Mesenteric fat pad (tissue), 1 donor: Measurements from ENCODE around the gene DUSP28. TPM values are rescaled to one million over a fixed set of nuclear protein-coding genes. Genes with fewer than 3 reads are reported as not detected.
"Not testable (repeated sequence)": the region's sequence is repeated elsewhere in the genome, so short reads cannot be mapped to it uniquely, and the experiment has no call there.

ENCODE experiments used
- DNase-seq: peaks from one replicate; pipeline ENCODE4 v3.0.0-alpha.2; 2020; ENCODE audit warnings: low spot score
- total RNA-seq: library from RNA; stranded (reverse); fragmentation: NEBNext Ultra II Directional; extraction: Animal tissue kit (Norgen Biotek cat#: 25700); gene quantifications from one replicate; pipeline ENCODE4 v1.2.1, GENCODE V29; 2021
- donor health status: DM: yes; HTN: yes; CAD: no.

The DUSP28 gene
- total RNA-seq, 1 donor from 2014 or later: 3.8 TPM

- DNase-seq: no peak
Observed at GRCh38 chr2:240526521-240526920, 33.6 kb upstream of the DUSP28 start.

GRCh38 chr2:240527153-240527750 is 32.9 kb upstream of the DUSP28 start:
- no peak for DNase-seq

- peak; percentile 75 for DNase-seq
Observed at GRCh38 chr2:240528406-240529040, 31.6 kb upstream of the DUSP28 start.

GRCh38 chr2:240529344-240529999 is 30.7 kb upstream of the DUSP28 start:
- peak; percentile 74 for DNase-seq

DNA sequence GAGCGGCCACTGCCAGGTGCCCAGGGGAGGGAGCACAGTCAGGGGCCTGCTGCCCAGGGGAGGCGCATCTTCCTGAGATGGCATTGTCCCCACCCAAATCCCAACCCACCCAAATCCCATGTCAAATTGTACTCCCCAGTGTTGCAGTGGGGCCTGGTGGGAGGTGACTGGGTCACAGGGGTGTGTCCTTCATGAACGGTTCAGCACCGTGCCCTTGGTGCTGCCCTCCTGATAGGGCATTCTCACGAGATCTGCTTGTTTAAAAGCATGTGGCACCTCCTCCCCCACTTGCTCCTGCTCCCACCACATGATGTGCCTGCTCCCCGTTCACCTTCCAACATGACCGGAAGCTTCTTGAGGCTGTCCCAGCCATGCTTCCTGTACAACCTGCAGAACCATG is 30.0 kb upstream of the DUSP28 start:
- no peak for DNase-seq

DNA sequence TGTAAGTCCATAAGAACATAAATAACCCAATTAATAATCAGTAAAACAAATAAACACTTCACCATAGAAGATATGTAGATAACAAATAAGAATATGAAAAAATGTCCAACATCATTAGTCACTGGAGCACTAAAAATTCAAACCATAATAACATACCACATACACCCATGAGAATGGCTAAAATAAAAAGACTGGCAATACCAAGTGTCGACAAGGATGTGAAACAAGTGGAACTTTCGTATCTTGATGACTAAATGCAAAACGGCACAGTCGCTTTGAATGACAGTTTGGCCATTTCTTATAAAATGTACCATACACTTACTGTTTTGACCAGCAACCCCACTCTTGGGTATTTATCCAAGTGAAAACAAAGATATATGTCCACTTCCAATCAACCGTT is 29.1 kb upstream of the DUSP28 start:
- DNase-seq: no peak

GRCh38 chr2:240532031-240532775 is 28.0 kb upstream of the DUSP28 start:
- no peak for DNase-seq

DNA sequence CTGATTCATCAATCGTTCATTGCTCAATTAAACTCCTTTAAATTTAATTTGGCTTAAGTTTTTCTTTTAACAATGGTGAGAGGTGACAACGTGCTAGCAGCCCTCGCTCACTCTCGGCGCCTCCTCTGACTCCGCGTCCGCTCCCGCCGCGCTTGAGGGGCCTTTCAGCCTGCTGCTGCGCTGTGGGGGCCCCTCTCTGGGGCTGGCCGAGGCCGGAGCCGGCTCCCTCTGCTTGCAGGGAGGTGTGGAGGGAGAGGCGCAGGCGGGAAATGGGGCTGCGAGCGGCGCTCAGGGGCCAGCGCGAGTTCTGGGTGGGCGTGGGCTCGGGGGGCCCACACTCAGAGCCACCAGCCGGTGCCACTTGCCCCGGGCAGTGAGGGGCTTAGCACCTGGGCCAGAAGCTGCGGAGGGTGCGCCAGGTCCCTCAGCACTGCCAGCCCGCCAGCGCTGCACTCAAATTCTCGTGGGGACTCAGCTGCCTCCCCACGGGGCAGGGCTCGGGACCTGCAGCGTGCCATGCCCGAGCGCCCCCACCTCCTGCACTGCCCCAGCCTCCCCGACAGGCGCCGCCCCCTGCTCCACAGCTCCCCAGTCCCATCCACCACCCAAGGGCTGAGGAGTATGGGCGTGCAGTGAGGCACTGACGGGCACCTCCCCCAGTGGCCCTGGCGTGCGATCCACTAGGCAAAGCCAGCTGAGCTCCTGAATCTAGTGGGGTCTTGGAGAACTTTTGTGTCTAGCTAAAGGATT is 22.0 kb upstream of the DUSP28 start:
- no peak for DNase-seq

- not testable (repeated sequence) for DNase-seq
Observed at GRCh38 chr2:240539101-240539500, 21.1 kb upstream of the DUSP28 start.

- DNase-seq: no peak
Observed at GRCh38 chr2:240539906-240540305, 20.3 kb upstream of the DUSP28 start.

DNA sequence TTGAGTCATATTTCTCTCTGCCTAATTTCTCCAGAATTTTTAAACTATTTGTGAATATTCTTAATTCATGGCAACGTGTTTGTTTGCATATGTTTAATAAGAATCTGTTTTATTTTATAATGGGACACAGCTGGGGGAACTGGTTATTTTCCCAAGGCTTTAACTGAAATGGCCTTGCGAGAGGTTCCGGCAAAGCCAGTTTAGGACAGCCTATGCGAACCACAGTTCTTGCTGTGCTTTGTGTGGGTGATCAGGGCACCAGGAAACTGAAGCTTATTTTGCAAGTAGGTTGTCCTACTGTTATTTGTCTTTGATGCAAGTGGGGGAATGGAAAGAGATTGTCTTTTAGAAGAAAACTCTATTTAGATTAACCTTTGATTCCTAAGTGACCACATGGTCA is 8.9 kb upstream of the DUSP28 start:
- no peak for DNase-seq

- no peak for DNase-seq
Observed at GRCh38 chr2:240551811-240552210, 8.3 kb upstream of the DUSP28 start.

DNA sequence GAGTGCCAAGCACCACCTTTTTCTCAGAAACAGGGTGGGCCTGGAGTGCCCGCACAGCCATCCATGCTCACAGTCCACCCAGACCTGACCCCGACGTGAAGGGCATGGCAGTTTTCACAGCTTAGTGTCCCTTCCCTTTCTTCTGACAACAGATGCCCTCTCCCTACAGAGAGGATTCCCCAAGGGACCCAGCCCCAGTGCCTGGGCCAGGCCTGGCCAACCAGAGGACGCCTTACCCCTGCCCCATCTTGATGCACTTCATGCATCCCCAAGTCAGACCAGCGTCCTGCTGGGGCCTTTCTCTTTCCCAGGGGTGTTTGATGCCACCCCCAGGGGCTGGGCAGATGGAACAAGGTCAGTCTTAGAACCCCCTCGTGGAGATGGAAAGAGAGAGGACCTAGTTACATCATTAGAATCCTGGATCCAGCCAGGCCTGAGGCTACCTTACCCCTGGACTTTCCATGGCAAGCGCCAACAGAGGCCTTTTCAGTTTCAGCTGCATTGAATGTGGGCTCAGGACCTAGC is 6.1 kb upstream of the DUSP28 start:
- DNase-seq: no peak

DNA sequence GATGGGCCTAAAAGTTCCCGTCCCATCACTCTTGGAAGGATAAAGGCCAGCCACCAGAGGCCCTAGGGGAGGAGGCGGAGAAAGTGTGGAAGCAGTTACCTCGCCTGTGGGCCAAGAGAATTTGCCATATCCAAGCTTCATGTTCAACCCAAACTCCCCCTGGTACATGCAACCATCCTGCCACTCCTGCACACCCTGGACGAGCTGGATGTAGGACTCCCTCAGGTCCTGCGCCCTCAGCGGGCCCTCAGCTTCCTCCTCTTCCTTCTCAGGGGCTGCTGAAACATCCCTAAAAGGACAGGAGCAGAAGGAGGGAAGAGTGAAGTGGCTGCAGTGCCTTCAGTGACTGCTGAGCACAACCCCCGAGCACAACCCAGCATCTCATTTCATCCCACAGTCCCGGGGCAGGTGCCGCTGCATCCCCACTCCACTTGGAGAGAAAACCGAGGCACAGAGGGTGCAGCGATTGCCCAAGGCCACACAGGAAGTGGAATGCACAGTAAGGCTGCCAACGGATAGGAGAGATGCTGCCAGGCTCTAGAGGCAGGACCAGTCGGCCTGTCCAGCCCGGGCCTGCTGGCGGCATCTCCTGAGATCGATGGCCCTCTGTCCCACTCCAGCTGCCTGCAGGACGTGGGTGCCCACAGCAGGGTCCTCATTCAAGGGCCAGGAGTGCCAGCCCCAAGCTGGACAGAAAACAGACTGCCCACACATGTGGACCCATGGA is 5.2 kb upstream of the DUSP28 start:
- DNase-seq: no peak

DNA sequence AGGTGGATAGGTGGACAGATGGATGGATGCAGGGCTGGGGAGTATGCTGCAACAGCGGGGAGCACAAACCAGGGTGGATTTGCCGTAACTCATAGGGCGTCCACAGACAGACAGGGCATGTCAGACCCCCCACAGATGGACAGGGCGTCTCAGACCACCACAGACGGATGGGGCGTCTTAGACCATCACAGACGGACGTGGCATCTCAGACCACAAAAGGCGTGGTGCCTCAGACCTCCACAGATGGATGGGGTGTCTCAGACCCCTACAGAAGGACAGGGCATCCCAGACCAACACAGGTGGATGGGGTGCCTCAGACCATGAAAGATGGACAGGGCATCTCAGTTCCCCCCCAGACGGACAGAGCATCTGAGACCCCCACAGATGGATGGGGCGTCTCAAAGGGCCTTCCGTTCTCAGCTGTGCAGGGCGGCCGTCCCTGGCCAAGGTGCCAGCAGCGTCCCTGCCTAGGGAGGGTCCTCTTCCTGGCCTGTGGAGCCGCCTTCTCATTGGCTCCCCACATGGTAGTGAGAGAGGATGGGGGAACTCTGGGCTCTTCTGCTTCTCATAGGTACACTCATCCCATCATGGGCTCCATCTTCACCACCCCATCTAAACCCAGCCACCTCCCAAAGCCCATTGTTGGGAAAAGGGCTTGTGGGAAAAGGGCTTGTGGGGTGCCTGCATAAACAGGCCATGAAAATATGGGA is 4.5 kb upstream of the DUSP28 start:
- DNase-seq: no peak

DNA sequence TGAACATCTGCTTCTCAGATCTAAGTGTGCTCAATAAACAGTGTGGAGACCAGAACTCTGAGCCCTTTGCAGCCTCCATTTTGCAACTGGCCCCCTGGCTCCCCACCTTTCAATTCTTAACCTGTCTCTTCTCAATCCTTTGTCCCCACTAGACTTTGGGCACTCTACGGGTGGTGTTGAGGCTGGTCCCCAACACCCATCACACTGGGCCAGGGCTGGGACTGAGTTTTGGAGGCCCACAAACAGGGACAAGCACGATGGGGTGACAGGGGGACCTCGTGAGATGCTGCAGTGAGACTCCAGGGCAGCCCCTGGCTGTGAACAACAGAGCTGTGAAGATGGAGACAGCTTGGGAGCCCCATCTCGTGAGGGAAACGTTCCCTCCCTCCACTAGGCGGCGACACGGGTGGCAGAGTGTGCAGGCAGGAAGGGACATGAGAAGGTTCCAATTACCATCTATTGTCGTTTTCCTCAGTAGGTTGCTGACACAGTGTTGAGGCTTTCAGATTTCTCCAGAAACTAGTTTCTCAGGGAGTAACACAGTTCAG is 3.5 kb upstream of the DUSP28 start:
- no peak for DNase-seq

DNA sequence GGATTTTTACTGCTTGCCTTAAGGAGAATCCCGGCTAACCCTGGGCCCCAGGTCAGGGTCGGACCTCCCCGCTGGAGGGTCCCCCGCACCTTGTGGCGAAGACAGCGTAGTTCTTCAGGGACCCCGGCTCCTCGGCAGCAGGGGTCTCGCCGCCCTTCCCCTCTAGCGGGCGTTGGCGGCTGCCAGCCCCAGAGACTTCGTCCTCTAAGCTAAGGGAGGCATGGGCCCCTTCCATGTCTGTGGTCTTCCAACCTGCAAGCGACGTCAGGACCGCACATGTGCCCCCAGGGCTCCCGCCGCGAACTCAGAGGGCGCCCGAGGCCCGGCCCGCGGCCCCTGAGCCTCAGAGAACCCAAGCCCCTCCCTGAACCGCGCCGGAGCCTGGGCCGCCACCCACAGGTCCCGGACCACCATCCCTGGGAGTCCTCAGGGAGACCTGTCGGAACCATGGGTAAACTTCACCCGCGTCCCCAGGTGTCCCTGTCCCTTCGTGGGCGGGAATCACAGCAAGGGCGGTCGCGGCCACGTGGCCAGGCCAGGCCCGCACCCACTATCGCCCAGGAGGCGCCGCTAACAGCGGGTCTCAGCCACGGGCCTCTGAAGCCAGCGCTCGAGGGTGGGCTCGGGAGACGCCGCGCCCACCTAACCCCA is 2.9 kb upstream of the DUSP28 start:
- peak; percentile 88 for DNase-seq

DNA sequence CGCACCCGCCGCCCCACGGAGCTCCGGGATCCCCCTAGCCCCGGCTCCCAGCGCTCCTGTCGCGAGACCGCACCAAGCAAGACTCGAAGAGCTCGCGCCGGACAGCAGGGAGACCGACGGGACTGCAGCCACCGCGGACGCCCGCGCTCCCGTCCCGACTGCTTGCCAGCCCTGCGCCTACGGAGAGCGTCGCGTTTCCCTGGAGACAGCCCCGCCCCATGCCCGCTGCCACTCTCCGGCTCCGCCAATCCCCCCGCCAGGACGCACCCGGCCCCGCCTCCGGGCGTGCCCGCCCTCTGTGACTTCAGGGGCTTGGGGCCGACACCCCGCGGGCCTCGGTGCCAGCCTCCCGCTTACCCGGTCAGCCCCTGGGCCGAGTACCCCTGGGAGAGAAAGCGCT is 2.3 kb upstream of the DUSP28 start, which contains the start of gene ANKMY1:
Gene ANKMY1 (minus strand): TSS at position 181 of the 400 bp plus-strand sequence. CDS start 653 bp downstream, outside the sequence.
- DNase-seq: peak; percentile 91
